Right hindlimb (tissue), 1 donor: ENCODE data around the gene HP.

ENCODE experiments used
- DNase-seq: peaks from one replicate; pipeline ENCODE4 v3.0.0-alpha.2; 2018

HP gene

DNA sequence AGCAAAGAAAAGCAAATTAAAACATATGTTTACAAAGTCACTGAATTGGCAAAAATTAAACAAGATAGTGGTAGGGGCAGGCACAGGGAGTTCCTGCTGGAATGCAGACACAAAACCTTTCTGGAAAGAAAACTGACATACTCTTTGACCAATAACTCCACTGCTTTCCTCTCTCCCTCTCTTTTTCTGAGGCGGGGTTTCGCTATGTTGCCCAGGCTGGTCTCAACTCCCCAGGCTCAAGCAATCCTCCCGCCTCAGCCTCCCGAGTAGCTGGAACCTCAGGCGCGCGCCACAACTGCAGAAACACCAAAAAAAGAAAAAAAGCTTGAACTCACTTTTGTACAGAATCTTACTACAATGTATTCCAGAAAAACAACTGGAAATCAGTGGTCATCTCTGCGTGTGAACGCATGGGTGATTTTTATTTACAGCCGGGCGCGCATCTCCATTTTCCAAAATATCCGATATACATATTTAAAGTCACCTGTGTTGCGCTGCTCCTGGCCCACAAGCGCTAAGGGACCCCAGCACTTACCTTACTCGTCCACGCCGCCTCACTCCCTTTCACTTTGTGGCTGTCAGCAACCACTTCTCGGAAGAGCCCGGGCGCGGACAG, 38.6 kb downstream of the HP start:
- DNase-seq = peak; percentile 33

DNA sequence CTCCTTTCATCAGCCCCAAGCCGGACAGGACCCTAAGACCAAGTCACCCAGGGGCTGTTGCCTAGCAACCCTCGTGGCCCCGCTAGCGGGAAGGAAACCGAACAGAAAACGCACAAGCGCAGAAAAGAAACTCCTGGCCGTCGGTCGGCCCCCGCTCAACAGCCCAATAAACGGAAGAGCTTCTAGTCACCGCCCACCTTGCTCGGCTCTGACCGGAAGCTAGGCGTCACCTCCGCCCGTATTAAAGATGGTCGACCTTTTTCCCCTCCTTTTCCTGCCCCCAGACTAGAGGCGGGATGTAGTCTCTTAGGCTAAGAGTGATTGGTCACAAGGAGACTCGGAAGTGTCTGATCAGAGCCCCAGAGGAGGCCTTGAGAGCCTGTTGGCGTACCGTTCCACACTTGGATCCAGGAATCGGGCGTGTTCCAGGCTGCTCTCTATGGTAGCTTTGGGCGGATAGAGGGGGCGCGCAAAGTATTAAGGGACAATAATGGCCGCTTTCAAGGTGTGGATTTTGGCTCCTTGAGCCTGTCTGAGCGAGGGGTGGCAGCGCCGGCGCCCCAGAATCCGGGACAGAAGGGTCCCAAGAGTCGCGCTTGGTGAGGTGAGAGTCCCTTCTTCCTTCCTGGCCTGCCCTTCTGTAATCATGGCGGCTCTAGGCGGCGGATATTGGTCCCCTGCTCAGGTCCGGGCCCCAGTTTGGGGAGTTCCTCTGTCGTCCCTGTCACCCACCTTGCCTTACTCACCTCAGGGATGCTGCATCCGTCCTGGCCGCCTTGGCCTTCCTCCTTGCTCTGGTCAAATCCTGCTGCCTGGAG, 39.4 kb downstream of the HP start, which contains the start of the genes DHX38 and TXNL4B:
Gene DHX38 (plus strand): TSS at position 400 of the 818 bp plus-strand sequence. CDS start 2,311 bp downstream, outside the sequence.
Gene TXNL4B (minus strand): TSS at position 173 of the 818 bp plus-strand sequence. CDS start 2,871 bp downstream, outside the sequence.
- DNase-seq = peak; percentile 98

DNA sequence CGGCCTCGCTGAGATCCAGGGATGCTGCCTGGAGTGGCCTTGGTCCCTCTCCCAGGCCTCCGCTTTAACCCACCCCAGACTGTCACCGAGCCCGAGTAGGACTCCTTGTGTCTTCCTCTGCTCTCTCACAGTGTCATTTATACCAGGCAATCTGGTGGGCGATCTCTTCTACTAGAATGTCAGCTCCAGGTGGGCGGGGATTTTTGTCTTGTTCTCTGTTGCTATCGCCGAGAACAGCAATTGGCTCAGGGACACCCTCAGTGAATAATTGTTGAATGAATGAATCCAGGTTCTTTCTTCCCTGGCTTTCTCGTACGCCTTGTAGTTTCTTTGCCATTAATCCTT, 39.9 kb downstream of the HP start:
- no peak for DNase-seq

DNA sequence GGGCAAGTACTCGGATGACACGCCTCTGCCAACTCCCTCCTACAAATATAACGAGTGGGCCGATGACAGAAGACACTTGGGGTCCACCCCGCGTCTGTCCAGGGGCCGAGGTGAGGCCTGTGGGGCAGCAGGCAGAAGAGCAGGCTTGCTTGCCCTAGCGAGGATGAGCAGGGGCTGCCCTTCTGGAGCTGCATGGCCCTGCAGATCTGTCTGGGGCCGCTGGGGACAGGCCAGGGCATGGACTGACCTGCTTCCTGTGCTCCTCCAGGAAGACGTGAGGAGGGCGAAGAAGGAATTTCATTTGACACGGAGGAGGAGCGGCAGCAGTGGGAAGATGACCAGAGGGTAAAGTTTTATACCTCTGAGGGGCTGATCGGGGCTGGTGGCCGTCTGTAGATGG, 44.6 kb downstream of the HP start:
- no peak for DNase-seq

DNA sequence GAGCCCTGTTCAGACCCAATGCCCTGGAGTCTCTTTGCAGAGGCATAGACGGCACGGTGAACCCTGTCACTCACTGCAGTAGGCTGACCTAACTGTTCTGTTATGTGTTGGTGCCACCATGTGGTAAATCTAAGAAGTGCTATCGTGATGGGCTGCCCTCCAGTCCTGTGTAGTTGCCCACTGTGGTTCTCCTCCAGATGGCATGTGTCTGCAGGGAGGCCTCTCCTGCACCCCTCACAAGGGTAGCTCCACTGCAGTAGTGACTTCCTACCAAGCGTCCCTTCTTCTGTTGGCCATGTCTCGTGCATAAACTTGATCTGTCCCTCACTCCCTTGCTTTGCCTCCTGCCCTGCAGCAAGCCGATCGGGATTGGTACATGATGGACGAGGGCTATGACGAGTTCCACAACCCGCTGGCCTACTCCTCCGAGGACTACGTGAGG, 45.1 kb downstream of the HP start:
- DNase-seq = peak; percentile 48

DNA sequence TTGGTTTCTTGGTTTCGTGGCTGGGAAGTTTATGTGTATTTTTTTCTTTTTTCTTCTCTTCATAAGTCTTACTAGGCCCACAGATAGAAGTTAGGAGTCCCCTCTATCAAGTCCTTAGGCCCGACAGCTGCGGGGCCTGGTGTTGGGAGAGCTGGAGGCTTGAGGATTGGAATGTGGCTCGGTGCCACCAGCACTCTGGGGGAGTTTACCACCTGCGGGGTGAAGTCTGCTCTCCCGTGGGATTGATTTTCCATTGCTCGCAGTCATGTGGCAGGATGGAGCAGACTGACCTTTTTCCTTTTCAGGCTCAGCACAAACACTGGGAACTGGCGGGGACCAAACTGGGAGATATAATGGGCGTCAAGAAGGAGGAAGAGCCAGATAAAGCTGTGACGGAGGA, 46.9 kb downstream of the HP start:
- no peak for DNase-seq

DNA sequence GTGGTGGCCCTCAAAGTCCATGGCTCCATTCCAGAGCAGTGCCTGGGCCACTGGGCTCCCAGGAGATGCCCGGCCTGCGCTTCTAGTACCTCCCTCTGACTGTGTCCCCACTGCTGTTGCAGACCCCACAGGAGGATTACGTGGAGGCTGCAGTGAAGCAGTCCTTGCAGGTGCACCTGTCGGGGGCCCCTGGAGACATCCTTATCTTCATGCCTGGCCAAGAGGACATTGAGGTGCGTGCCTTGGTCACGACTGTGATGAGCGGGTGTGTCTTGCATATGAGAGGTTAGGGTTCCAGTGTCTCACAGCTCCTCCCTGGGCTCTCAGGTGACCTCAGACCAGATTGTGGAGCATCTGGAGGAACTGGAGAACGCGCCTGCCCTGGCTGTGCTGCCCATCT, 50.6 kb downstream of the HP start:
- no peak for DNase-seq

DNA sequence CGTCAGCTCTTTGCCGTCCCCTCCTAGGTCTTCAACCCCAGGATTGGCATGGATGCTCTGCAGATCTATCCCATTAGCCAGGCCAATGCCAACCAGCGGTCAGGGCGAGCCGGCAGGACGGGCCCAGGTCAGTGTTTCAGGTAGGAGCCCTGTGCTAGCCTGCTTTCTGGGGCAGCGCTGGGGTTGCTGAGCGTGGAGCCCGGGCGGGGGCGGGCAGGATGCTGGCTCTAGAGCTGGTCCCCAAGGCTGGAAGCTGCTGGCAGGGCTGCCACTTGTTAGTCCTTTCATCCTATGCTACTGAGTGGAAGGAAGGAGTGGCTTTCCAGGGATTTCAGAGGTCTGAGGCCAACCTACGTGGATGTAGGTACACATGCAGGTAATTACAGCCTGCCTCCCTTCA, 51.7 kb downstream of the HP start:
- DNase-seq = no peak

DNA sequence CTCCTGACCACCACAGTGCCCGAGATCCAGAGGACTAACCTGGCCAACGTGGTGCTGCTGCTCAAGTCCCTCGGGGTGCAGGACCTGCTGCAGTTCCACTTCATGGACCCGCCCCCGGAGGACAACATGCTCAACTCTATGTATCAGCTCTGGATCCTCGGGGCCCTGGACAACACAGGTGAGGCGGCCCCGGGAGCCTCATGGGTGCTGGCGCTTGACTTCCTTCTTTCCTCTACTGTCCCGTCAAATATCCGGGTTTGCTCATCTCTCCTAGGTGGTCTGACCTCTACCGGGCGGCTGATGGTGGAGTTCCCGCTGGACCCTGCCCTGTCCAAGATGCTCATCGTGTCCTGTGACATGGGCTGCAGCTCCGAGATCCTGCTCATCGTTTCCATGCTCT, 53.1 kb downstream of the HP start:
- DNase-seq = no peak

DNA sequence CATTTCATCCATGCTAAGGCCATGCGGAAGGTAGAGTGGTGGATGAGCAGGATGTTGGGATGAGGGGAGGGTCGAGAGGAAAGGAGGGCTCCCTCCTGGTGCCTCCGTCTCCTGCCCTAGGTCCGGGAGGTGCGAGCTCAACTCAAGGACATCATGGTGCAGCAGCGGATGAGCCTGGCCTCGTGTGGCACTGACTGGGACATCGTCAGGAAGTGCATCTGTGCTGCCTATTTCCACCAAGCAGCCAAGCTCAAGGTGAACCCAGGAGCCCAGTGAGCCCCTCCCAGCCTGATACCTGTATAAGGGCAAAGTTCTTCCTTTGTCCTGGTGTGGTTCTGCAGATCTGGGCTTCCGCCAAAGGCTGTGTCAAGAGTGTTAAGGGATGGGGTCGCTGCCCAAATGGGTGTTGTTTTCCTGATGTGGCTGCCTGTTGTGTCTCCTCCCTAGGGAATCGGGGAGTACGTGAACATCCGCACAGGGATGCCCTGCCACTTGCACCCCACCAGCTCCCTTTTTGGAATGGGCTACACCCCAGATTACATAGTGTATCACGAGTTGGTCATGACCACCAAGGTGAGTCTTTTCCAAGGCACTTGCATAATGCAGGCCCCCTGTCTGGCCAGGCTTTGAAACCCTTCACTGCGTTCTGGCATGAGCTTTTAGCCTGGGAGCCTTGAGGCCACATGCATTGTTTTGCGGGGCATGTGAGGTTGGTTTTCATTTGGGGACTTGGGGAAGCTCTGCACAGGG, 54.2 kb downstream of the HP start:
- no peak for DNase-seq

DNA sequence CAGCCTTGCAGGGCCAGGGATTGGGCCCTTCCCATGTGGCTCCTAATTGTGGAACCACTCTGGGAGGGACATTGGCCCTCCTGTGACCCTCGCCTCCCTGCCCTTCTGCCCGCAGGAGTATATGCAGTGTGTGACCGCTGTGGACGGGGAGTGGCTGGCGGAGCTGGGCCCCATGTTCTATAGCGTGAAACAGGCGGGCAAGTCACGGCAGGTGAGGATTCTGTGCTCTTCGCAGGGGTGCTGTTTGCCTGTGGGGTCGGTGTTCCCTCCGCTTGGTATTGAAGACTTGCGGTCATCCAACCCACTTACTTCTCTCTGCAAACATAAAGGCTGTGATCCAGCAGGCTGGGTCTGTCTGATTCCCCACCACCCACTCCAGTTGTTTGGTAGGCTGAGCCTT, 55.0 kb downstream of the HP start:
- DNase-seq = no peak

DNA sequence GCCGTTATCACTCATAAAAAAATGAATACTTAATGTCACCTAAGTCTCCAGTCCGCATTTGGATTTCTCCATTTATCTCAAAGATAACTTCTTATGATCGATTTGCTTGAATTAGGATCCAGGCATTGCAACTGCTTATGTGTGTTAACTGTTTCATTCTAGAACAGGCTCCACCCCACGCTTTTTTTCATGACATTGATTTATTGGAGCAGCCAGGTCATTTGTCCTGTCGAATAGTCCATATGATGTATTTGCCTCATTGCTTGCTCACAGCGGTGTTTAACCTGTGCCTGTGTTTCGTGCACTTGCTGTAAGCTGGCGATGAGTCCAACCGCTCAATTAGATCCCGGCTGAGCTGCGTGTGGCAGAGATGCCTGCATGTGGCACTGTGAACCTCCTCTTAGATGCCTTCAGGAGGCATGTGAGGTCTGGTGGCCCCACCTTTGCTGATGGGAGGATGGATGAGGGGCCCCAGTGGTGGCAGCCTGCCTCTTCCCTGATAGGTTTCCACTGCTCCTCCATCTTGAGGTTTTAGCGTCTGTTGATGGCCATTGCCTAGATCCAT, 55.7 kb downstream of the HP start:
- DNase-seq = no peak
